Cerebellar cortex (tissue), 1 donor: ENCODE results near the gene RECQL5.
A peak's percentile ranks its signal among the peaks of the same experiment; 100 is the strongest.

Experiments used
- DNase-seq: peaks from one replicate; pipeline ENCODE4 v3.0.0-alpha.2; 2015; ENCODE audit warnings: low spot score

RECQL5 gene

DNA sequence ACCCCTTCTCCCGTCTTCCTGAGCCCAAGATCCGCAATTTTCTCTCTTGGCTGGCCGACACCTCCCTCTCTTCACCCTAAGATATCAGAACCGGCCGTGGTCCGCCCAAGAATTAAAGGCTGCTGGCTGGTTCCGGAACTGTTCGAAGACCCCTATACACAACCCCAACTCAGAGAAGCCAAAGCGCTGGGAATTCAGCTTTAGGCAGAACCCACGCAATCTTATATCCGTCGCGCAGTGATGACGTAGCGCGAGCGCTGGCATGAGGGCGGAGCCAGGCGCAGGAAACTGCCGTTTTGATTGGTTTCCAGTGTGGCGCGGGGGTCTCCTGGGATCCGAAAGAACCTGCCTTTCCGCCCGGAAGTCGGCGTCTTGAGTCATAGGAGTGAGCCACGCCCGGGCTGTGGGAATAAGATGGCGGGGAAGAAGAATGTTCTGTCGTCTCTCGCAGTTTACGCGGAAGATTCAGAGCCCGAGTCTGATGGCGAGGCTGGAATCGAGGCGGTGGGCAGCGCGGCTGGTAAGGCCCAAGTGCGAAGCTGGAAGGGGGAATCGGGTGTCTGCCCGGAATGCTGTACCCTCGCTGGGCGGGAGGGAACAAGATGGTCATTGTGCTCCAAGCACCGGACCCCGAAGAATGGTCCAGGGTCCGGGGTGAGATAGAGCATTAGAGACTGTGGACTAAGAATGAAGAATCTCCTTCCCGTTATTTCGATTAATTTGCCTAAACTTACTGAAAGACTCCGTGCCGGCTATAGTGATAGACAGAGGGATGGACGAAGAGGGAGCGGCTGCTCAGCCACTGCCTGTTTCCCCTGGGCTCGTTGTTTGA, at the start of gene RECQL5, which contains the start of gene SAP30BP:
Gene RECQL5, minus strand, starts transcription at position 196 of the 832 bp plus-strand sequence. CDS start 597 bp downstream, outside the sequence.
Gene SAP30BP, plus strand, starts transcription at position 380 of the 832 bp plus-strand sequence. Its CDS starts 35 bp downstream, at position 415.
- DNase-seq, result peak; percentile 99

DNA sequence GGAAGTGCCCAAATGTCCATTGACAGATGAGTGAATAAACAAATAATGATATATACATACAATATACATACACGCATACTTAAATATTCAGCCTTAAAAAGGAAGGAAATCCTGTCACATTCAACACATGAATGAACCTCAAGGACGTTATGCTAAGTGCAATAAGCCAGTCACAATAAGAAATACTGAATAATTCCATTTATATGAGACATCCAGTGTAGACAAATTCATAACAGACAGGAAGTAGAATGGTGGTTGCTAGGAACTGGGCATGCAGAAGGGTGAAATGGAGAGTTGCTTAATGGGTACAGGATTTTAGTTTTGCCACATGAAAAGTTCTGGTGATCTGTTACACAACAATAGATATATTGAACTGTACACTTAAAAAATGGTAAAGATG, 45.5 kb upstream of the RECQL5 start:
- no peak for DNase-seq

DNA sequence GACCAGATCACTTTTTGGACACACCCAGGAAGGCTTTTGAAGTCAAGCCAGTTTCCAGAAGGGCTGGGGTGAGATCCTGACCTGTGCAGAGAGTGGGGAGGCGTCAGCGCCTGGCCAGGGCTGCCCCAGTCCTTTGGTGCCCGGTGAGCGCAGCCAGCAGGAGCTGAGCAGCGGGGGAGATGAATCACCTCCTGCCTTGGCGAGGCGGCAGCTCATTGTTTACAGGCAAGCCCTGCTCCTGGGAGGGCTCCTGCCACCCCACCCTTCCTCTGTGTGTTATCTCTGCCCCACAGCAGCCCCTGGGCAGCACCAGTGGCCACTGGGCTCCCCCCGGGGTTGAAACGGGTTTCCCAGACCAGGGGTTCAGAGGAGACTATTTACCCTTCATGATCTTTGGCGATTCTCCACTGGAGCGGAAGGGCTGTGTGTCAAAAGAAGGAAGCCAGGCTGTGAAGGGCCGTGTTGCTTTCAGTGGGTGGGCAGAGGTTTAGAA, 40.2 kb upstream of the RECQL5 start:
- DNase-seq, result no peak

DNA sequence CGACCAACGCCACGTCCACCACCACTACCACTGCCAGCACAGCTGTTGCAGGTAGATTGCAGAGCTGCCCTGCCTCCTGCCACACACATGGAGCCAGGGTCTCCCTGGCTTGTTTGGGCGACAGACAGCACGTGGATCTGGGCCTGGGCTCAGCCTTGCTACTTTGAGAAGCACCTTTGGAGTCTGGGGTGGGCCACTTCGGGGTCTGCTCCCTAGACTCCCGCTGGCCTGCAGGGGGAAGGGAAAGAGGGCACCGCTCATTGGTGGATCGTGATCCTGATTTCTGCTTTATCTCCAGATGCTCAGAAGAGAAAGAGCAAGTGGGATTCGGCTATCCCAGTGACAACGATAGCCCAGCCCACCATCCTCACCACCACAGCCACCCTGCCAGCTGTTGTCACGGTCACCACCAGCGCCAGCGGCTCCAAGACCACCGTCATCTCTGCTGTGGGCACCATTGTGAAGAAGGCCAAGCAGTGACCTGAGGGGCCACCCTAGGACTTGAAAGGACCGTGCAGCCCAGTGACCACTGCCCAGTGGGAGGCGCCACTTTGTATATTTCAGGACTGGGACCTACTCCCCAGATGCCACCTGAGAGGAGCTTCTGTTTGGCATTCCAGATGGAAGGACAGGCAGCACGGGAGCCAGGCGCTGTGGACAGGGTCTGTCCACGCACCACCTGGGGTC, 39.2 kb upstream of the RECQL5 start:
- no peak for DNase-seq

DNA sequence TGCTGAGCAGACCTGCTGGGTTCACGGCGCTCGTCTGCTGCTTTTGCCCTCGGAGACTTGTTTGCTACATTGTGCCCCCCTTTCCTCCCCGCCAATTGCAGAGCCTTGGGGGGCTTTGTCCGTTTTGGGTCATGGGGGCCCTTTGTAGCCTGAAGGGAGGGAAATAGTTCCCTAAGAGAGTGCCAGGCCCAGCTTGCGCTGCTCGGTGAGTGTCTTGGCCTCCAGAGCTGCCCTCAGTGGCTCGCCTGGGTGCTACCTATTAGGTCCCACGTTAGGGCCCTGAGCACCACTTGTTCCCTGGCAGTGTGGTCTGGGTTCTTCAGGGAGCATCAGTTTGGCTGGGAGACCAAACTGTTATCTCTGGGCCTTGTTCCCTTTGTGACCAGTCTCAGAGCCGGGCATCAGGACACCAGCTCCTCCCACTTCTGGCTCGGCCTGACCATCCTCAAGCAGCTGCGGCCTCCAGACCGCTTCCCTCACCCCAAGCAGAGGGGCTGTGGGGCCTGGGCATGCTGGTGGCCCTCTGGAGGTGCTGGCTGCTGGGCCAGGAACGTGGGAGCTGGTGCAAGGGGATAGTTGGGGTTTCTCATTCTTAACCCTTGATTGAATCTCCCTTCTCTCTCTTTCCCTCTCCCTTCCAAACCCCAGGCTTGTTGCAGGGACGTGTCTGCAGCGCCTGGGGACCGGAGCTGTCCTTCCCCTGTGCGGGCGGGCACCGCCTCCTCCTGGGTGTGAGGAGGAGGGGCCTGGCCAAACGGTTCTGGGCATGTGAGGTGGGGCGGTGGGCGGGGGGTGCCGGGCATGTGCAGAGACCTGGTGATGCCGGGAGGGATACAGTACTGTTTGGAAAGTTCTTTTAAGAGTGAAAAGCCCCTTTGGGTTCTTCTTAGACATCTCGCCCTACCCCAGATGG, 38.3 kb upstream of the RECQL5 start:
- no peak for DNase-seq

GRCh38 chr17:75703591-75703990, 36.6 kb upstream of the RECQL5 start:
- DNase-seq, result no peak

DNA sequence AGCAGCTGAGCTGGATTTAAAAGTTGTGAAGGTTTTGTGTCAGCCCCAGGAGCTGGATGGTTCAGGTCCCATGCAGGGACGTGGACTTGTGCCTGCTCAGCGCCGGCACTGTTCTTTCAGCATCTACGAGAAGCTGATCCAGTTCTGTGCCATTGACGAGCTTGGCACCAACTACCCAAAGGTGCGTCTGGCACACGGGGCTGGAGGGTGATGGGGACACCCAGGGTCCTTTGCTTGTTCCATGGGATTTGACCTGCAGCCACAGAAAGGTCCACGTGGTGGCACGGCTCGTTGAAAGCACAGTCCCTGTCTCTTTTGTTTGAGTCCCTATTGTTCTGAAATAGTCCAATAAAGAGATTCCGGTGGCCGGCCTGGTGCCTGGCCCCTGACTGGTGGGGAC, 36.2 kb upstream of the RECQL5 start:
- DNase-seq, result no peak

- DNase-seq, result no peak
Measured at GRCh38 chr17:75701288-75701687, 34.3 kb upstream of the RECQL5 start.

DNA sequence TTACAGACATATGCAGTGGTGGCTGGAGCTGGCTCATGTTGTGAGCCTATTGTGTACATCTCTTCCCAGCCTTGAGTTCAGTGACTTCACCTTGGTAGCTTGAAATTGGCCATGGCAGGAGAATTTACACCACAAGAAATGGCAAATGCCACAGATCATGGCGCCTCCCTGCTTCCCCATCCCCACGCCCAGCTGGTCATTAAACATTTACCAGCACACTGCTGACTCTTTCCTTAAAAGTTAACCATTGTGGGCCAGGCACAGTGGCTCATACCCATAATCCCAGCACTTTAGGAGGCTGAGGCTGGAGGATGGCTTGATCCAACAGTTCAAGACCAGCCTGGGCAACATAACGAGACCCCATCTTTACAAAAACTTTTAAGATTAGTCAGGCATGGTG, 31.7 kb upstream of the RECQL5 start:
- DNase-seq, result no peak

DNA sequence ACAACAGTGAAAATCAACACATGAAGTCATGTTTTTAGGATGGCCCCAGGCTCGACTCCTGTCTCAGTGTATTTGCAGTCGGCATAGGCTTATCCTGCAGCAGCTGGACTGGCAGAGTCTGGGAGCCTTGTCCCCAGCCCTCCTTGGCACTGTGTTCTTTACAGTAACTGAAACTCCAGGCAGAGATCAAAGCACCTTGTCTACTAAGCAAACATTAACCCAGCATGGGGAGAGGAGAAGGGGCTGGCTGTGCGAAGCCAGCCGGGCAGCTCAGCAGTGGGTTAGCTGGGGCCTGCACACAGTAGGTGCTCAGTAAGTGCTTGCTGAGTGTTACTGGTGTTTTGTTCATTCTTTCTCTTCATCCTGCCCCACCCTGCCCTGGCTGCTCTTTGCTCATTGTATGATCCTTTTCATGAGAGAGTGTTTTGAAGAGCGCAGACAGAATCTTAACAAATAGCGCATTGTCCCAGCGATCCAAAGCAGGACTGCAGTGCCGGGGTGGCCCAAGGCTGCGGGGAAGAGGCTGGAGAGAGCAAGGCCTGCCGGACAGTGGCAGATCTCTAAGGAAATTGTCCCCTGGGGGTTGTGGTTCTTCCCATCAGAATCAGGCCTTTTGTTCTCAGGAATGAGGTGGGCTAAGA, 30.8 kb upstream of the RECQL5 start:
- DNase-seq, result no peak

GRCh38 chr17:75695830-75696271, 28.9 kb upstream of the RECQL5 start:
- no peak for DNase-seq

DNA sequence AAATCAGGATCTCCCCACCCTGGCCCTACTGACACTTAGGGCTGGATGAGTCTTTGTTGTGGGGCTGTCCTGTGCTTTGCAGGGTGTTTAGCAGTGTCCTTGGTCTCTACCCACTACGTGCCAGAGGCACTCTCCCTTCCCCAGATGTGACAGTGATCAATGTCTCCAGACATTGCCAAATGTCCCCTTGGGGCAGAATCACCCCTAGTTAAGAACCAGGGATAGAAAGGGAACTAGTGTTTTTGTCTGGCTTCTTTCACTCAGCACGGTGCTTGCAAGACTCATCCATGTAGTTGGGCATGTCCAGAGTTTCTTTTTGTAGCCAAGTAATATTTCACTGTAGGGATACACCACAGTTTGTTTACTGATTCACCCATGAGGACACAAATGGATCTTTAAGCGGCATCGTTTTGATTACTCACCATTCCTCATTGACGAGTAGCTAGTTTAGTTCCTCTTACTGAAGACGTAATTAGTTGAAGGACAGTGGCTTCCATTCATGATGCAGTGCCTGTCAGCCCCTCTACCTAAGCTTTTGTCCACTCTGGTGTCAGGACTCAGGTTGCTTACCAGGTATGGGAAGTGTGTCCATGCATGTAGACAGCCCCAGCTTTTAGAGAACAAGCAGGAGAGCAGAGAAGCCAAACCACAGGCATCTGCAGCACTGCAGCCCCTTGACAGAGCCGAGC, 28.3 kb upstream of the RECQL5 start:
- DNase-seq, result no peak

GRCh38 chr17:75694536-75694935, 27.6 kb upstream of the RECQL5 start:
- DNase-seq, result peak; percentile 57

DNA sequence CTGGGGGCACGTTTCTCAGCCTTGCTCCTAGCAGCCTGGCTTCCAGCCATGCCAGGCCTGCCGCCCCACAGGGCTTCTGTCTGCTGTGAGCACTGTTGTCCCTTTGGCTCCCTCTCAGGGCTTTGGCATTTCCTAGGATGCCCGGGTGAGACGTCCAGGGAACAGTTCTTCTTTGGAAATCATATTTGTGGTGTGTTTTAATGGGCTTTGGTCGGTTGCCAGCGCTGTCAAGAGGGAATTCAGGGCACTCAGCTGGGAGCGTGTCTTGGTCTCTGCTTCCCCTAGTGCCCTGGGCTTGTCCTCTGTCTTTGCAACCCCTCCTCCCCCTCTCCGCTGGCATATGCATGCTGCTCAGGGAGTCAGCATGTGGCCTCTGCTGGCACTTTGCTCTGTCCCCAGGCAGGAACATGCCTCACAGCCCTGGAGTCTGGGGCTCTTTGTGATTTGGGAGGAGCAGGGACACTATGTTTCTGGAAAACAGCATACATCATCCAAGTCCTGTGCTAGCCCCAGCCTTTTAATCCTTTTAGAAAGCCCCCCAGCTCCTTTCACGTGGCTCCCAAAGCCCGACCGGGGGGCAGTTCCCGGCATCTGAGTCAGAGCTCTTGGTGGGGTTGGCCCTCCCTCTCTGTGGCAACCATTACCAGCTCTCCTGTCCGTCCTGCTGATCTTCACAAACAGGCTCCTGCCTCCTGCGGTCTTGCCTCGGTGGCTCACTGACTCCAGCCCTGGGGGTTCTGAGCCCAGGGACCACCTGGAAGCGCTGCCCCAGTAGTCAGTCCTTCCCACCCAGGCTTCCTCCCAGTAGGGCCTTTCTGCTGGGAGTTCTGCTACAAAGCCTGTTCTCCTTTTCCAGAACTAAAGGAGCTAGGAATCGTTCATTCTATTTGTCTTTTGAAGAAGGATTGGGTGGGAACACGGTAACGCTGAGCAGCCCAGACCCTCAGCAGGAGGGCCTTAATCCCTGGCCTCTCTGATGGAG, 26.8 kb upstream of the RECQL5 start:
- peak; percentile 95 for DNase-seq

DNA sequence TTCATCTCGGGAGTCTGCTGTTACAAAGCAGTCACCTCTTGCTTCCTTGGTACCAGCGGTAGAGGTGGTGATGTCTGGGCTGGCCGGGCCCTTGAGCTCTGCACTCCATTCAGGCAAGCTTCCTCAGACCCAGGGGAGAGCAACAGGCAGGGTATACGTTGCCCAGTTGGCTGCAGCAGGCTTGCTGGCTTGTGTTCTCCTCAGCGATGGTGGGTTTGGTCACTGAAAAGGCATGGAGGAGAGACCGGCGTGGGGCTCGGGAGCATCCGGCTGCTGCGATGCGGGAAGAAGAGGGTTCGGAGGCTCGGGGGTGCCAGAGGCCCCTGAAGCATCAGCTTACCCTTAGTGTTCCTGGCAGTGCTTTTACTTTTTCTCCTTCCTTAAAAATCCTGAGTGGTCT, 26.0 kb upstream of the RECQL5 start:
- DNase-seq, result peak; percentile 59

DNA sequence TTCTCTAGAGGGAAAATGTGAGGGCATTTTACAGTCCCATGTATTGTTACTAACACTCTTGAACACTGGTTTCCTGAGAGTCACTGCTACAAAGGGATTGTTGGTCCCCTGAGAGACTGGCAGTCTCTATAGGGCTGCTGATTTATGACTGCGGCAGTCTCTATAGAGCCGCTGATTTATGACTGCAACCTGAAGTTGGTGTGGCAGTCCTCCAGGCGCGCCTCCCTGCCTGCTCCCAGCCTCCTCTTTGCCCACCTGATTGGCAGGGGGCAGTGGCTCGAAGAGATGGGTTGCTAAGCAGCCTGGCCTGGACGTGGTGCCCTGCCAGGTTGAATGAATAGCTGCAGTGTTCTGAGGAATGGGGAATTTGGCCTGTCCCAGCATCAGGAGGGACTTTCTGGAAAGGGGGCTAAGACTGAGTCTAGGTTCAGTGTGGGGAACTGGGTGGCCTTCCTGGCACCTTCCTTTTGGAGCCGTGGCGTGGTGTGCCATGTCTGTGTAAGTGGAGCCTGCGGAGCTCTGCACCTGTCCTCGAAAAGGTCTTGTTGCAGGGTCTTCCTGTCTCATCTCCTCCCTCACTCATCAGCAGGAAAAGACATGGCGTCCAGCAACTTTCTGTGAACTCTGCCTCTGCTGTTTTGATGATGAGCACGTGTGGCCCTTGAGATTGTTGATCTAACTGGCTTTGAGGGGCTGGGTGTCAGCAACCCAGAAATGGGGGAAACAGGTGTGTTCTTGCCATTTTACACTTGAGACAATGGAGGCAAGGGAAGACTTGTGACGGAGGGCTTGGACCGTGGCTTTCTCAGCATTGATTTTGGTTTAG, 25.1 kb upstream of the RECQL5 start:
- peak; percentile 22 for DNase-seq

DNA sequence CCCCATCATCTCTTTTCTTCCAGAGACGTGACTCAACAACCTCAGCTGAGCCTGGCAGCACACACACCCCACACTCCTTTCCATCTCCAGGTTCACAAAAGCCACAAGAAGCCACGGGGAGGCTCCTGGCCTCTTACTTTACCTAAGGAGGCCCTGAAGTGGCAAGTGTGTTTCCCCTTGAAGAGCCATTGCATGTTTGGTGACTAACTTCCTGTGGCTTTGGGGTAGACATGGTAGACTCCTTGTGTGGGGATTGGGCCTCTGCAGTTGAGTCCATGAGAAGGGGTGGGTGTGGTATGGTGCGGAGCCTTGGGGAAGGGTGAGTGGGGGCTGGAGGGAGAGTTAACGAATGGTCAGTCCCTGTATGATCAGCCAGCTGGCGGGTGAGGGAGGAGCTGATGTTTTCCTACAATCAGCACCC, 24.4 kb upstream of the RECQL5 start:
- DNase-seq, result no peak

GRCh38 chr17:75689441-75689873, 22.5 kb upstream of the RECQL5 start:
- no peak for DNase-seq
